Gastrocnemius medialis (tissue), 4 donors: ENCODE data around the gene NT5DC2.

ENCODE experiments used
- CTCF ChIP-seq, 5 experiments: fragments of 450-650 bp in 3 of 5; fragments of 200-600 bp in 2 of 5; sonication (generic) in 2 of 5; IDR thresholded peaks in 4 of 5; conservative IDR thresholded peaks in 1 of 5; 1 replicate in 4 of 5; 2 replicates in 1 of 5; pipeline ENCODE4 v1.5.1; 2016 to 2019; ENCODE audit warnings: antibody characterized with exemption in 5 of 5, mild to moderate bottlenecking in 3 of 5, moderate library complexity in 3 of 5
- POLR2A ChIP-seq, 2 donors: fragments of 450-650 bp; IDR thresholded peaks; one replicate each; pipeline ENCODE4 v1.6.1; 2017; ENCODE audit warnings: antibody characterized with exemption in 2 of 2, mild to moderate bottlenecking in 2 of 2, moderate library complexity in 2 of 2

- TF ChIP-seq CTCF (IDR thresholded peaks at IDR 0.05 in 4 of 5, conservative IDR thresholded peaks at IDR 0.05 in 1 of 5) (no peak), POLR2A (IDR thresholded peaks at IDR 0.05) (no peak)
Observed at GRCh38 chr3:52489453-52489852, 44.2 kb downstream of the NT5DC2 start.
